HG02798 (cell line): Measurements from ENCODE around the gene DCAKD.

Experiments used
- ATAC-seq: cut with Tn5 transposase; IDR thresholded peaks from one replicate; pipeline ENCODE4 v1.9.1; 2021; ENCODE audit warnings: mild to moderate bottlenecking; ENCODE audit not compliant: unreplicated experiment, poor library complexity

The DCAKD gene

GRCh38 chr17:45032174-45032541, 19.3 kb downstream of the DCAKD start:
- no peak for ATAC-seq

GRCh38 chr17:45031231-45032173, 19.9 kb downstream of the DCAKD start:
- no peak for ATAC-seq

GRCh38 chr17:45030733-45031132, 20.7 kb downstream of the DCAKD start:
- no peak for ATAC-seq

GRCh38 chr17:45029758-45030423, 21.5 kb downstream of the DCAKD start:
- ATAC-seq: no peak

- ATAC-seq: no peak
These were observed 22.3 kb downstream of the DCAKD start for GRCh38 chr17:45029096-45029495.

GRCh38 chr17:45022655-45023339, 28.6 kb downstream of the DCAKD start:
- ATAC-seq: no peak

GRCh38 chr17:45022288-45022648, 29.2 kb downstream of the DCAKD start:
- ATAC-seq: no peak

GRCh38 chr17:45021607-45022287, 29.7 kb downstream of the DCAKD start:
- ATAC-seq: peak; percentile 68

GRCh38 chr17:45020354-45021138, 30.9 kb downstream of the DCAKD start:
- no peak for ATAC-seq

- ATAC-seq: peak; percentile 46
These were observed 32.4 kb downstream of the DCAKD start for GRCh38 chr17:45018848-45019711.

- ATAC-seq: no peak
These were observed 33.0 kb downstream of the DCAKD start for GRCh38 chr17:45018514-45018847.

- no peak for ATAC-seq
These were observed 34.6 kb downstream of the DCAKD start for GRCh38 chr17:45016823-45017222.

- no peak for ATAC-seq
These were observed 35.2 kb downstream of the DCAKD start for GRCh38 chr17:45016237-45016636.

- no peak for ATAC-seq
These were observed 38.1 kb downstream of the DCAKD start for GRCh38 chr17:45013021-45013997.

GRCh38 chr17:45011767-45012166, 39.7 kb downstream of the DCAKD start:
- ATAC-seq: no peak

- ATAC-seq: no peak
These were observed 41.6 kb downstream of the DCAKD start for GRCh38 chr17:45009676-45010467.

GRCh38 chr17:45008216-45008615, 43.2 kb downstream of the DCAKD start:
- ATAC-seq: no peak
